Thyroid gland (tissue), 4 donors: ENCODE data around the gene REXO4. TPM values are rescaled to one million over a fixed set of nuclear protein-coding genes. Genes with fewer than 3 reads are reported as not detected.

Source experiments
- DNase-seq, 2 donors: peaks; one replicate each; pipeline ENCODE4 v3.0.0-alpha.2; 2019
- H3K27ac ChIP-seq, 3 donors: fragments of 200-600 bp; sonication (generic); 1 replicate in 2 of 3; 2 replicates in 1 of 3; pipeline ENCODE4 v1.5.1; 2016 to 2019; ENCODE audit warnings: mild to moderate bottlenecking in 1 of 3, moderate library complexity in 1 of 3
- H3K27me3 ChIP-seq: fragments of 200-600 bp; sonication (generic); one replicate; pipeline ENCODE4 v1.5.1; 2019
- H3K36me3 ChIP-seq, 2 donors: fragments of 200-600 bp; sonication (generic); one replicate each; pipeline ENCODE4 v1.5.1; 2016 to 2019
- H3K4me1 ChIP-seq, 2 donors: fragments of 200-600 bp; sonication (generic); one replicate each; pipeline ENCODE4 v1.5.1; 2017 to 2019
- H3K4me3 ChIP-seq, 3 donors: fragments of 200-600 bp; sonication (generic); replicated peaks in 1 of 3; 1 replicate in 2 of 3; 2 replicates in 1 of 3; pipeline ENCODE4 v1.5.1; 2016; ENCODE audit warnings: mild to moderate bottlenecking in 1 of 3
- H3K9me3 ChIP-seq: fragments of 200-600 bp; sonication (generic); one replicate; pipeline ENCODE4 v1.5.1; 2017
- POLR2A ChIP-seq, 2 donors: fragments of 450-650 bp; IDR thresholded peaks; one replicate each; pipeline ENCODE4 v1.6.1; 2017; ENCODE audit warnings: antibody characterized with exemption in 2 of 2, mild to moderate bottlenecking in 2 of 2, moderate library complexity in 1 of 2
- WGBS, 2 donors: methylation state at CpG; one replicate each; pipeline ENCODE4 v1.1.5; 2017; 5-methylcytosine and 5-hydroxymethylcytosine counted together
- intact Hi-C: fragments of 100-400 bp; cut with DNase I; formaldehyde crosslinking; loops from one replicate; pipeline ENCODE4 v1.15.1; 2023
- total RNA-seq, 4 donors: library from RNA; depleted of rRNA; stranded (reverse); fragments of >200 nt; gene quantifications; one replicate each; pipeline ENCODE4 v1.2.3, GENCODE V29; 2016
- TF ChIP-seq, protein P1 (sequence below), 6 experiments: fragments of 200-600 bp in 3 of 6; fragments of 450-650 bp in 3 of 6; sonication (generic) in 3 of 6; IDR thresholded peaks; one replicate each; pipeline ENCODE4 v1.5.1; 2016 to 2019; ENCODE audit warnings: antibody characterized with exemption in 6 of 6, mild to moderate bottlenecking in 2 of 6, inconsistent platforms in 1 of 6, moderate library complexity in 1 of 6

REXO4 gene
- total RNA-seq, 4 donors from 2014 or later: 16.0 to 21.9 (median 19.0) TPM

DNA sequence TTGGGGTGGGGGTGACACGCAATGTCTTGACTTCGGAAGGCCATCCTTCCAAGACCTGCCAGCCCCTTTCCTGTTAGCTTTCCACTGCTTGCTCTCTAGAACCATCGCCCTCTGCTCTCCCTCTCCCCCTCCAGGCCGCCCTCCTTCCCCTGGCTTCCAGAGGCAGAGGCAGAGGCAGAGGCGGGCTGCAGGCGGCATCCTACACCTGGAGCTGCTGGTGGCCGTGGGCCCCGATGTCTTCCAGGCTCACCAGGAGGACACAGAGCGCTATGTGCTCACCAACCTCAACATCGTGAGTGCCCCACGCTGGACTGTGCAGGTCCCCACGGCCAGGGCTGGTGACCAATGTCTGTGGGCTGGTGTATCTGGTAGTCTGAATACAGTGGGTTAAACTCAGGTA is 6.4 kb upstream of the REXO4 start:
- intact Hi-C loops: no loop called here
- Histone ChIP-seq H3K9me3 (no peaks in the 10 kb centered on the region), H3K36me3 (no peaks in the 10 kb centered on the region), H3K4me1 (peaks cover 3 to 12% of the 10 kb centered on the region in 2 donors), H3K27ac (no peak overlapping the region), H3K27me3 (no peaks in the 10 kb centered on the region), H3K4me3 (no peak overlapping the region)
- TF ChIP-seq, protein P1, sequence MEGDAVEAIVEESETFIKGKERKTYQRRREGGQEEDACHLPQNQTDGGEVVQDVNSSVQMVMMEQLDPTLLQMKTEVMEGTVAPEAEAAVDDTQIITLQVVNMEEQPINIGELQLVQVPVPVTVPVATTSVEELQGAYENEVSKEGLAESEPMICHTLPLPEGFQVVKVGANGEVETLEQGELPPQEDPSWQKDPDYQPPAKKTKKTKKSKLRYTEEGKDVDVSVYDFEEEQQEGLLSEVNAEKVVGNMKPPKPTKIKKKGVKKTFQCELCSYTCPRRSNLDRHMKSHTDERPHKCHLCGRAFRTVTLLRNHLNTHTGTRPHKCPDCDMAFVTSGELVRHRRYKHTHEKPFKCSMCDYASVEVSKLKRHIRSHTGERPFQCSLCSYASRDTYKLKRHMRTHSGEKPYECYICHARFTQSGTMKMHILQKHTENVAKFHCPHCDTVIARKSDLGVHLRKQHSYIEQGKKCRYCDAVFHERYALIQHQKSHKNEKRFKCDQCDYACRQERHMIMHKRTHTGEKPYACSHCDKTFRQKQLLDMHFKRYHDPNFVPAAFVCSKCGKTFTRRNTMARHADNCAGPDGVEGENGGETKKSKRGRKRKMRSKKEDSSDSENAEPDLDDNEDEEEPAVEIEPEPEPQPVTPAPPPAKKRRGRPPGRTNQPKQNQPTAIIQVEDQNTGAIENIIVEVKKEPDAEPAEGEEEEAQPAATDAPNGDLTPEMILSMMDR (IDR thresholded peaks at IDR 0.05): no peak
- no peak for TF ChIP-seq POLR2A (IDR thresholded peaks at IDR 0.05)
- DNase-seq: no peak
- WGBS, 2 donors: 91 to 94% methylated on average over 9 to 12 of the region's 12 CpGs

DNA sequence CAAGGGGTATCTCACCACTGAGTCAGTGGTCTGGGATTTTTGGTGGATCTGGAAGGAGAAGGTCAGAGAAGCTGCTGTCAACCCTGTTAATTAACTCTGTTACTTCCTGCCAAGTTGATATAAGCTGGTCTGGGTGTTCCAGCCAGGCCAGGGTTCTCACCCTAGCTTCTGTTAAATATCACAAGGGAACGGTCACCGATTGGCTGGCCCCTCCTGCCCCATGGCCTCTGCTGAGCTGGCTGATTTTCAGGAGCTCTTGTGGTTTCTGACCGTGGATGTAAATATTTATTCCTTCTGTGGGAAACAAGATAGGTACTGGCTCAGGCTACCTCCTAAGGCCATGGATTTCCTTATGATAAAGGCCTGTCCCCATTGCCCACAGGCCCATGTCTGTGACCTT is 5.4 kb upstream of the REXO4 start:
- intact Hi-C loops: no loop called here
- Histone ChIP-seq H3K4me3 (no peak overlapping the region), H3K4me1 (peaks cover 2 to 5% of the 10 kb centered on the region in 2 donors), H3K9me3 (no peaks in the 10 kb centered on the region), H3K27ac (no peak overlapping the region), H3K27me3 (no peaks in the 10 kb centered on the region), H3K36me3 (no peaks in the 10 kb centered on the region)
- WGBS, 2 donors: 71% methylated on average over 3 of the region's 3 CpGs; no CpG with 5 or more reads in 1 of the 2 donors
- TF ChIP-seq, protein P1 (IDR thresholded peaks at IDR 0.05): no peak
- TF ChIP-seq POLR2A (IDR thresholded peaks at IDR 0.05): no peak
- DNase-seq: no peak

DNA sequence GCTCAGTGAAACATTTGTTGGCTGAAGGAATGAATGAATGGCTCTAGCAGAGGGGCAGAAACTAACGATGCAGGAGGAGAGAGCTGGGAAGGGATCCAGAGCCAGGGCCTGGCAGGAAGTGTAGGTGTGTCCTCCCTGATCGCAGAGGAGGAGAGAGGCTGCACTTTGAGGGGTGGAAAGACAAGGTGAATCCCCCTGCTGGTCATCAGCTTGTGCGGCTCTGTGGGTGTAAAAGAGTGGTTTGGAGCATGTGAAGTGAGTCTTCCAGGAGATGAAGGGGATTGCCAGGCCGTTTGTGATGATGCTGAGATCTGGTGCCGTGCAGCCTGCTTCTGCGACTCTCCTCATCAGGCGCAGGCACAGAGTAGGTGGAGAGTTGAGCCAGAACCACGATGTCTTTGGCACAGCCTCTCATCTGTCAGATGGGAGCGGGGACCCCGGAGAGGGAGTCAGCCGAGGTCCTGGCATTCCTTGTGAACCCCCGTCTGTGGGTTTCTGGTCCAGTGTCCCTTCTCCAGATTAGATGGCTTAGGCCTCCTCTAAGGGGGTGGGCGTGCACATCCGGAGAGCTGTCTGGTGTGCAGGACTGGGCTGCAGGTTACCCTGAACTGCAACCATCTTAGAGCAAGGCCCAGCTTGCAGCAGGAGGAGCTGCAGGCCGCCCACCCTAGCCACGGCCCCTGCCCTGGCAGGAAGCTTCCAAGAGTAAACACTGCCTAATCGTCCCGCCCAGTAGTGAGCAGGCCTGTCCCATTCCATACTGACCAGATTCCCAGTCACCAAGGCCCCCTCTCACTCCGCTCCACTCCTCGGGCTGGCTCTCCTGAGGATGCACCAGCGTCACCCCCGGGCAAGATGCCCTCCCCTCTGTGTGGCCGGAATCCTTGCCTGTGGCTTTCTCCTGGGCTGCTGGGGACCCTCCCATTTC is 4.1 kb upstream of the REXO4 start, which contains the start of gene ADAMTS13:
ADAMTS13 (plus strand) TSS at position 753 of the 928 bp plus-strand sequence; CDS start at position 830, 77 bp downstream.
- 53 to 55% methylated on average over 20 to 22 of the region's 23 CpGs for WGBS, 2 donors

DNA sequence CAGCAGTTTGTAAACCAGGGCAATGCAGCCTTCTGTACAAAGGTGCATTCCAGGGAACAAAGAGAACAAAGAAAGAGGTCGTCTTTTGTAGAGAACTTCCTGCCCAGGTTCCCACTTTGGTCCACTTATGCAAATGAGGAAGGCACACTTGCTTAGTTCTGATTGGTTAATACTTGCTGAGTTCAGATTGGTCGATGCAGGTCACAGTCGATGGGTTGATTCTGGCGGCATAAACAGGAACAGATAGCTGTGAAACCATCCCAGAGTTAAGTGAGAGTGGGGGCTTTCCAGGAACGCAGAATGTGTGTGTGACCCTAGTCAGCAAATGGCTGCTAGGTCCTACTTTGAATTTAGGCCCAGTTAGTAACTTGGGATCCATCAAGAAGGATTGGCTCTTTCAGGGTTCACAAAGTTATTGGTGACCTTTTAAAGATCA is 2.6 kb upstream of the REXO4 start:
- Histone ChIP-seq H3K4me1 (peaks cover 11 to 12% of the 10 kb centered on the region in 2 donors), H3K36me3 (no peaks in the 10 kb centered on the region), H3K9me3 (no peaks in the 10 kb centered on the region), H3K4me3 (no peak overlapping the region), H3K27me3 (no peaks in the 10 kb centered on the region), H3K27ac (no peak overlapping the region)
- DNase-seq: no peak
- intact Hi-C loops: no loop called here
- no peak for TF ChIP-seq POLR2A (IDR thresholded peaks at IDR 0.05)
- TF ChIP-seq, protein P1 (IDR thresholded peaks at IDR 0.05): no peak
- WGBS, 2 donors: 70 to 71% methylated on average over 5 of the region's 5 CpGs

More for the DNA sequence above, 4.1 kb upstream of the REXO4 start, which contains the start of gene ADAMTS13:
- intact Hi-C loops: no loop called here
- no peaks in the 10 kb centered on the region for H3K9me3 ChIP-seq
- TF ChIP-seq, protein P1 (IDR thresholded peaks at IDR 0.05): no peak
- no peak for TF ChIP-seq POLR2A (IDR thresholded peaks at IDR 0.05)
- H3K36me3 ChIP-seq: no peaks in the 10 kb centered on the region
- no peak for DNase-seq
- H3K4me1 ChIP-seq: peaks cover 3 to 7% of the 10 kb centered on the region in 2 donors
- no peak within 1 kb of the TSS for H3K4me3 ChIP-seq
- H3K27ac ChIP-seq: no peak within 1 kb of the TSS
- no peaks in the 10 kb centered on the region for H3K27me3 ChIP-seq

DNA sequence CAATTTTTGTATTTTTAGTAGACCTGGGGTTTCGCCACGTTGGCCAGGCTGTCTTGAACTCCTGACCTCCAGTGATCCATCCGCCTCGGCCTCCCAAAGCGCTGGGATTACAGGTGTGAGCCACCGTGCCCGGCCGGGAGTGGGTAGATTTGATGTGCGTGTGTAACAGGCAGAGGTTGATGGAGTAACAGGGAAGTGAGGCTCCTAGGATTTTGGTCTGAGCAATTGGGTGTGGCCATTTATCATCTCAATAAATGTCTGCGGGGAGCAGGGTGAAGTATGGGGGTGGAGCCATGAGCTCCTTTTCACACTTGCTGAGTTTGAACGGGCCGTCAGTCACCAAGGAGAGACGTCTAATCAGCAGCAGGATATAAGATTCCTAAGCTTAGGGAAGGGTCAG is 1.2 kb upstream of the REXO4 start:
- TF ChIP-seq, protein P1 (IDR thresholded peaks at IDR 0.05): no peak
- TF ChIP-seq POLR2A (IDR thresholded peaks at IDR 0.05): no peak
- Histone ChIP-seq H3K4me1 (peaks cover 11 to 12% of the 10 kb centered on the region in 2 donors), H3K27me3 (no peaks in the 10 kb centered on the region), H3K4me3 (no peak overlapping the region), H3K27ac (no peak overlapping the region), H3K36me3 (peaks cover 0 to 3% of the 10 kb centered on the region in 2 donors), H3K9me3 (no peaks in the 10 kb centered on the region)
- WGBS, 2 donors: 76 to 82% methylated on average over 13 of the region's 13 CpGs
- no peak for DNase-seq
- intact Hi-C loops: no loop called here
